HPDE6-E6E7 (cell line): ENCODE results near the gene LUZP2.
"Not testable (repeated sequence)": the region's sequence is repeated elsewhere in the genome, so short reads cannot be mapped to it uniquely, and the experiment has no call there.

Experiments
- DNase-seq: peaks from one replicate; pipeline ENCODE4 v3.0.0; 2011; ENCODE audit warnings: missing footprints; ENCODE audit errors: extremely low spot score

The LUZP2 gene

DNA sequence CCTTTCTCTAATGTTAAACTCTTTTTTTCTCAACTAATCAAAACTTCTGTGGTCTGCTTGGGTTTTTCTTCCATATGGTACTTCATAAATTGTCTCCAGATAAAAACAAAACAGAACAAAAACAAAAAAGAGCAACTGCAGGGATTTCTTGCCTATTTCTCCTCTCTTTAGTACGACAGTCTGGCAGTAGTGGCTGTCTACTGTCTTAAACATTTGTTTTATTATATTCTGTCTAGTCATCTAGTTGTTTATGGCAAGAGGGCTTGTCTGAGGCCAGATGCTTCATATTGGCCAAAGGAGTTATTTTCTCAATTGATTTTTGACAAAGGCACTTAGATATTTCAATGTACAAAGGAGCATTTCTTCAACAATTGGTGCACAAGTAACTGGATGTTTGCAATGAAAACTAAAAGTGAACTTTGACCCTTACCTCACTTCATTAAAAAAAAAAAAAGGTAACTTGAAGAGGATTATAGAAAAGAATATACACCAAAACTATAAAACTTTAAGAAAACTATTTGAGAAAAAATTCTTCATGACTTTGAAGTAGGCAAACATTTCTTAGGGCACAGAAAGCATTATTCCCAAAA lies 404.2 kb downstream of the LUZP2 start:
- DNase-seq, result no peak

- DNase-seq, result no peak
These were observed 406.7 kb downstream of the LUZP2 start for GRCh38 chr11:24903555-24903954.

GRCh38 chr11:24925091-24925490 lies 428.2 kb downstream of the LUZP2 start:
- DNase-seq, result no peak

DNA sequence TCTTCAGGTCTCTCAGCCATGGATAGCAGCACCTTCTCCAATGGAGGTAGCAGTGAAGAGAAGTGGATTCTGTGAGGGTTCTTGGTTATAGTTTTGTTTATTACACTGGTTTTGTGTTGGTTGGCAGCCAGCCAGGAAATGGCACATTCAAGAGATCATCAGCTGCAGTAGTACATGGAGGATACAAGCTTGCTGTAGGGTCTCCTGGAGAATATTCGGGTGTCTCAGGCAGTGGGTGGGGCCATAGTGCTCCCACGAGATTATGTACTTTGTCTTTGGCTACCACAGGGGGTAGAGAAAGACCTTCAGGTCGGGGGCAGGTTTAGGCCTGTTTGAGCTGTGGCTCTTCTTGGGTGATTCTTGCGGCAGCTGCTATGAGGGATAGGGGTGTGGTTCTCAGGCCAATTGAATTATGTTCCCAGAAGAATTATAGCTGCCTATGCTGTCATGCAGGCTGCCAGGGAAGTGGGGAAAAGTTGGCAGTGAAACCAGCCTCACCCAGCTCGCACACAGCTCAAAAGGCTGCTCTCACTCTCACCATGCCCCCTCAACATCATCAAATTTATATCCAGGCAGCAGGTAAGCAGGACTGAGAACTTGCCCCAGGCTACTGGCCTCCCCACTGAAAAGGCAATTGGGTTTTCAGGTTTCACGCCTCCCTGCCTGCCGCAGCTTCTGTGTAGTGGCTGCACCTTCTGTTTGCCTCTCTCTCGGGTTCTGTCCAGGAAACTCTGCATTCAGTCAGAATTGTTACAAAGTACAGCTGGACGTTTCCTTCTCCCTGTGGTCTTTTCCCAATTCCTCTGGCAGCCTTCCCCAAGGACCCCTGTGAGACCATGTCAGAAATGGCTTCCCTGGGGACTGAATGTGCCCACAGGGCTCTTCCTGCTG lies 435.5 kb downstream of the LUZP2 start:
- DNase-seq, result no peak

DNA sequence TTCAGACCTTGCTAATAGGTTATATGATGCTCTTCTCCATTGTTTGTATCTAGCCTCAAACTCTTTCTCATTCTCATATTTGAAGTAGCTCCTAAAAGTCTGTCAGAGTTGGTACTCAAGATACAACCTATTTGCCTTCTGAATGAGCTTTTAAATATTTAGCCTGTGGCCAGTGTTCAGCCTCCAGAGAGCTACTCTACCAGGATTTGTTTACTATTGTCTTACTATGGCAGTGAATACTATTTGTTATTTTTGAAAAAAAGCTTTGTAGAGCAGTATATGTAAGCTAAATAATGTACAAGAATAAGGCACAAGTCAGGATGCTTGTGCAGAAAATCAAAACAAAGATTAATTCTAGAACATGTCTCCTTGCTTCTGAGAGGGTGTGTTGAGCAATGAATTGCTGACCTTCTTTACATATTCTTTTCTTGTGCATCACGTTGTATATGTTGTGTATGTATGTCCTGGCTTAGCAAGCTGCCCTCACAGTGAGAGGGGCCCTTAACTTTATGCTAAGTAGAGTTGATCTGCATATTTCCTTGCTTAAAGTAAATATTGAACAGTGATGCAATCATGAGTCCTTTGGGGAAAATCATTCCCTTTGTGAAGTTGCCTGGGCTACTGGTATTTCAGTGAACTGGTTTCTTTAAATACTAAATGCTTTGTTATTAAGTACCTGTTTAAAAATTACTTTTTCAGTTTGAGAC lies 438.0 kb downstream of the LUZP2 start:
- no peak for DNase-seq

DNA sequence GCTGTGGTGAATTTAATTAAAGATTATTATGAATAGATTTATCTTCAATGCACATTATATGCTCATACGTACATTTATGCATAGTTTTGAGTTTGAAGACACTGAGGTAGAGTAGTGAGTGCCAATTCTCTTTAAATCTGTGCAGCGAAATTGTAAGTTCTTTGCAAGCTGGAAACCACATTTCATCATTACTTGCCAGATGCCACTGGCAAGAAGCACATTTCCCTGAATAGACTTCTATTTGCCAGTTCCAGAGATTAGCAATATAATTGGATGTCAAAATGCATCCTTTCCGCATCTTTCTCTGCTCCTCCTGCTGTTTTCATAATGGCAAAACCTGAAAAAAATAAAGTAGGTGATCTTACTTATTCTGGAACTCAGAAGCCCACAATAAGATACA lies 448.0 kb downstream of the LUZP2 start:
- no peak for DNase-seq

DNA sequence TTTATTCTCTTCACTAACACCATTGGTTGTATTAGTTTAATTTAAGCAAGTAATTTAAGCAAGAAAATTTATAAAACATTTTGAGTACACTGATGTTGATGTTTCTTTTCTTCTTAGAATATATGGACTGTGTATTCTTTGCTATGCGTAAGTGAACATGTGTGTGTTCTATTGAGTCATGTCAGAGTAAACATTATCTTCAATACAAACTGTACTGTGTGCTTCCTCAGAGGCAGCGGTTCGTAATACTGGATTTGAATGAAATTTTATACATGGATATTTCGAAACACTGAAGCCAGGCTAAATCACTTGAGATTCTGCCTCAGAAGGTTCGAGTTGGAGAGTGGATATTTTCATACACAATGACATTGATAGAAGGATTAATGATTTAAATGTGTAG lies 452.6 kb downstream of the LUZP2 start:
- DNase-seq, result no peak

DNA sequence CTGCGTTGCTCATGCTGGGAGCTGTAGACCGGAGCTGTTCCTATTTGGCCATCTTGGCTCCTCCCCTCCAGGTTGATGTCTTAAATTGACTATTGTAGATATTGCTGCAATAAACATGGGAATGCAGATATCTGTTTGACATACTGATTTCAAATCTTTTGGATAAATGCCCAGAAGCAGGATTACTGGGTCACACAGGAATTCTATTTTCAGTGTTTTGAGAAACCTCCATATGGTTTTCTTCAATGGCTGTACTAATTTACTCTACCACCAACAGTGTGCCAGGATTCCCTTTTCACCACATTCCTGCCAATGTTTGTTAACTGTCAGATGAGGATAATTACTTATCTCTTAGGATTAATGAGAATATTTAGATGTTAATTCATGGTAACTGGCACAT lies 467.0 kb downstream of the LUZP2 start:
- no peak for DNase-seq

DNA sequence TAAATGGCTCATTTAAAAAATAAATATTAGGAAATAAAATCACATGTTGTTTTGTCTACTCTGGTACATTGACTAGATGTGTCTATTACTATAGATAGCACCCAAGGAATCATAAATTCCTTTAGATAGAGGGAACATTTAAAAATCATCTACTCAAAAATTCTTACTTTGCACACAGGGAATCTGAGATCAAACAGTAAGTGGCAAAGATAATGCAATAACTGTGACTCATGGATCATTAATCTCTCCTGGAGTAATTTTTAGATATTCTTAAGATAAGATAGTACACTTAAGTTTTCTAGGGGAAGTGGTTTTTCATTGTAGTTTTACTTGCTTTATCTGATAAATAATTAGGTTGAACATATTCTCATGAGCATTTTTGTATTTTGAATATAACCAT lies 468.9 kb downstream of the LUZP2 start:
- DNase-seq, result no peak

GRCh38 chr11:24993903-24994302 lies 497.1 kb downstream of the LUZP2 start:
- not testable (repeated sequence) for DNase-seq

DNA sequence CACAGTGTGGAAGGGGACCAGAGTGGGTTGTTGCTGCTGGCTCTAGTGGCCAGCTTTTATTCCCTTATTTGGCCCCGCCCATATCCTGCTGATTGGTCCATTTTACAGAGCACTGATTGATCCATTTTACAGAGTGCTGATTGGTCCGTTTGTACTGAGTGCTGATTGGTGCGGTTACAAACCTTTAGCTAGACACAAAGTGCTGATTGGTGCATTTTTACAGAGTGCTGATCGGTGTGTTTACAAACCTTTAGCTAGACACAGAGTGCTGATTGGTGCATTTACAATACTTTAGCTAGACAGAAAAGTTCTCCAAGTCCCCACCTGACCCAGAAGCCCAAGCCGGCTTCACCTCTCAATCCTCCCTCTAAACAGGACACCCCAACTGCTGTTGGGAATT lies 503.1 kb downstream of the LUZP2 start:
- DNase-seq, result not testable (repeated sequence)

DNA sequence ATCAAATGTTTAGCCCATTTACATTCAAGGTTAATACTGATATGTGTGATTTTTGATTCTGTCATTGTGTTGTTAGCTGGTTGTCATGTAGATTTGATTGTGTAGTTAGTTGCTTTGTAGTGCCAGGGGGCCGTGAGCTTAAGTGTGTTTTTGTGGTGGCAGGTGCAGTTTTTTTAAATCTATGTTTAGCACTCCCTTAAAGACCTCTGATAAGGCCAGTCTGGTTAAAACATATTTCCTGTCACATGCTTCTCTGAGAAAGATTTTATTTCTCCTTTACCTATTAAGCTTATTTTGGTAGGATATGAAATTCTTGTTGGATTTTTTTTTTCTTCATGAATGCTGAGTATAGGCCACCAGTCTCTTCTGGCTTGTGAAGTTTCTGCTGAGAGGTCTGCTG lies 540.6 kb downstream of the LUZP2 start:
- no peak for DNase-seq

- DNase-seq, result no peak
These were observed 541.3 kb downstream of the LUZP2 start for GRCh38 chr11:25038131-25038530.

GRCh38 chr11:25039165-25039564 lies 542.3 kb downstream of the LUZP2 start:
- no peak for DNase-seq

GRCh38 chr11:25048632-25049031 lies 551.8 kb downstream of the LUZP2 start:
- no peak for DNase-seq

DNA sequence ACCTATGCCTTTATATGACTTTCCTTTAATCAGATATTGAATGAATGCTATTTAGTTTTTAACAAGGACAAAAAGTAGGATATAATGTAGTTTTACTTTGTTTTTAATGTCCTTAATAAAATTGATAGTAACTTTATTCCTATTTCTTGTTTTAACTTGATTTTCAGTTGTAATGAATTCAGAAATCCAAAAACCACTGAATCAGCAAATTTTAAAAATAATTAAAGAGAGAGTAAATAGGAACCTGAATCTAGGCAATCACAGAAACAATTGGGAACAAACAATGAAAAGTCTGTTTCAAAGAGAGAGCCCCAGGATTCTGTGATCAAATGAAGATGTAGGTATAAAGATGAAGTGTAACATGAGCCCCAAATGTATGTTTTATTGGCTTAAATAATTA lies 556.0 kb downstream of the LUZP2 start:
- DNase-seq, result no peak

GRCh38 chr11:25057861-25058260 lies 561.0 kb downstream of the LUZP2 start:
- no peak for DNase-seq

- DNase-seq, result peak; percentile 39
These were observed 568.9 kb downstream of the LUZP2 start for GRCh38 chr11:25065746-25066145.

DNA sequence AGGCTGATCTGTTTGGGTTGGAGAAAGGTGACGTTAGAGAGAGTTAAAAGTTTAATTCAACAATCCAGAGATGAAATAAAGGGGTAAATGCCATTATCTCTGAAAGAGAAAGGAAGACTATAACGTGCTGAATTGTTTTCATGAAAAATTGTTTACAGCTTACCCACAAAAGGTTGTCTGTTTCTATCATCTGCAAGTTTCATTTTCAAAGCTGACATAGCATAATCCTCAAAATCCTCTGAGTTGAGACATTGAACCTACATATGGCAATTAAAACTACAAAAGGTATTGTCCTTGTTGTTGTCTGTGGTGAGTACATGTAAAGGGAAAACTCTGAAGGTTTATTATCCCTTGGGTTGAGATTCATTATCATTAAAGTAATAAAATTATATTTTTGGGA lies 569.9 kb downstream of the LUZP2 start:
- no peak for DNase-seq

DNA sequence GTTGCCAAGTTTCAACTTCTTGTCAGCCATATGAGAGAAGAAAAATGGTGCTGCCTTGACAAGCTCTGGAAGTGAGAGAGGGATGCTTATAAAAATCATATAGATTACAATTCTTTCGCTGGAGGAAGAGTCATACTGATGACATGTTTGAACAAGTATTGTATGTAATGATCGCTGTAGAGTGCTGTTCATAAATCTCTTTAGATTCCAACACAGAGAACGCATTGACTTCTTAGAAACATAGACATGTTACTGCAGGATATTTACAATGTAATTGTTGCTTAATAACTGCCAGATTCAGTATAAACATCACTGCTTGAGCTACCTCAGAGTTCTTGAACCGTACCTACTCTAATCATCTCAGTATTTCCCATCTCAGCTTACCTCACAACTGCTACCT lies 571.6 kb downstream of the LUZP2 start:
- DNase-seq, result peak; percentile 15

- no peak for DNase-seq
These were observed 597.4 kb downstream of the LUZP2 start for GRCh38 chr11:25094085-25094802.

DNA sequence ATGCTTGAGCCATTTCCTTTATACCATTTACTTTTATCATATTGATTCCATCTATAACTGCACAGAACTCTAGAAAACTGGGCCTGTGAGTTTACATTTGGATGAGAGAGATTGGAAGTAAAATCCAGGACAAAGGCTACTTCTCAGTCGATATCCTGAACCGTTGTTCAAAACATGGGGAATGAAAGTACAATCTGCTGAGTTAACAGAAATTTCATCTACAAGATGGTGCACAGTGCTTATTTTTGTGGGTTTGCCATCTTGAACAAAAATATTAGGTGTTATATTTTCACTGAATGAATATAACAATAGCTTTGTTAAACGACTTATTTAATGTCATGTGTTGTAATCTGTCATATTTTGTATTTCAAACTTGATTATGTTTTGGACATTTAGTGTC lies 622.6 kb downstream of the LUZP2 start:
- DNase-seq, result no peak
